AG09309 (cell line): Measurements from ENCODE around the gene PPARA.

Source experiments
- DNase-seq: peaks from one replicate; pipeline ENCODE4 v3.0.0-alpha.2; 2010; ENCODE audit warnings: low read depth
- H3K4me3 ChIP-seq: 2 replicates; pipeline ENCODE4 v1.5.1; 2011; ENCODE audit warnings: mild to moderate bottlenecking, low read depth, low read length, moderate library complexity; ENCODE audit not compliant: control insufficient read depth
- TF ChIP-seq, protein P1 (sequence below): IDR thresholded peaks from 2 replicates; pipeline ENCODE4 v1.5.1; 2011; ENCODE audit warnings: mild to moderate bottlenecking, low read depth, low read length, inconsistent platforms; ENCODE audit not compliant: insufficient read depth, control insufficient read depth; ENCODE audit errors: missing control alignments

PPARA gene

GRCh38 chr22:46132830-46133587 is 17.3 kb upstream of the PPARA start:
- H3K4me3 ChIP-seq, result no peak overlapping the region
- DNase-seq, result no peak
- TF ChIP-seq, protein P1, sequence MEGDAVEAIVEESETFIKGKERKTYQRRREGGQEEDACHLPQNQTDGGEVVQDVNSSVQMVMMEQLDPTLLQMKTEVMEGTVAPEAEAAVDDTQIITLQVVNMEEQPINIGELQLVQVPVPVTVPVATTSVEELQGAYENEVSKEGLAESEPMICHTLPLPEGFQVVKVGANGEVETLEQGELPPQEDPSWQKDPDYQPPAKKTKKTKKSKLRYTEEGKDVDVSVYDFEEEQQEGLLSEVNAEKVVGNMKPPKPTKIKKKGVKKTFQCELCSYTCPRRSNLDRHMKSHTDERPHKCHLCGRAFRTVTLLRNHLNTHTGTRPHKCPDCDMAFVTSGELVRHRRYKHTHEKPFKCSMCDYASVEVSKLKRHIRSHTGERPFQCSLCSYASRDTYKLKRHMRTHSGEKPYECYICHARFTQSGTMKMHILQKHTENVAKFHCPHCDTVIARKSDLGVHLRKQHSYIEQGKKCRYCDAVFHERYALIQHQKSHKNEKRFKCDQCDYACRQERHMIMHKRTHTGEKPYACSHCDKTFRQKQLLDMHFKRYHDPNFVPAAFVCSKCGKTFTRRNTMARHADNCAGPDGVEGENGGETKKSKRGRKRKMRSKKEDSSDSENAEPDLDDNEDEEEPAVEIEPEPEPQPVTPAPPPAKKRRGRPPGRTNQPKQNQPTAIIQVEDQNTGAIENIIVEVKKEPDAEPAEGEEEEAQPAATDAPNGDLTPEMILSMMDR, result no peak

DNA sequence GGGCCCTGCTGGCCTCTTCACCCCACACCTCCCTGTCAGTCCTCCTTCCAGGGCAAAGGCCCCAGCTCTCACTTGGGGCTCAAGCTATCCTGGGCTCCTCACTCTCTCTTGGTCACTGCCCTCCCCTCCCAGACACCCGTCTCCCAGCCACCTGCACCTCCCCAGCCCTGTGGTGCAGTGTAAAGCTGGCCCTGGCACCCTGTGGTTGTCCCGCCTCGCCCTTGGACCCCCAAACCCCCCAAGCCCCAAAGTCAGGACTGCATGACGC is 16.8 kb upstream of the PPARA start:
- no peak for DNase-seq
- no peak overlapping the region for H3K4me3 ChIP-seq
- TF ChIP-seq, protein P1, result no peak

- no peak for DNase-seq
- H3K4me3 ChIP-seq, result no peak overlapping the region
Observed at GRCh38 chr22:46134111-46134705, 16.1 kb upstream of the PPARA start.

GRCh38 chr22:46135611-46136485 is 14.5 kb upstream of the PPARA start:
- TF ChIP-seq, protein P1, result no peak
- no peak overlapping the region for H3K4me3 ChIP-seq
- no peak for DNase-seq

More at GRCh38 chr22:46134111-46134705, 16.1 kb upstream of the PPARA start:
- TF ChIP-seq, protein P1, result no peak

- TF ChIP-seq, protein P1, result no peak
- DNase-seq, result no peak
- no peak overlapping the region for H3K4me3 ChIP-seq
Observed at GRCh38 chr22:46136486-46137217, 13.7 kb upstream of the PPARA start.

GRCh38 chr22:46137218-46137766 is 13.0 kb upstream of the PPARA start:
- H3K4me3 ChIP-seq, result no peak overlapping the region
- TF ChIP-seq, protein P1, result no peak
- no peak for DNase-seq
